ENCODE results near the gene GNRHR.

Gene GNRHR

DNA sequence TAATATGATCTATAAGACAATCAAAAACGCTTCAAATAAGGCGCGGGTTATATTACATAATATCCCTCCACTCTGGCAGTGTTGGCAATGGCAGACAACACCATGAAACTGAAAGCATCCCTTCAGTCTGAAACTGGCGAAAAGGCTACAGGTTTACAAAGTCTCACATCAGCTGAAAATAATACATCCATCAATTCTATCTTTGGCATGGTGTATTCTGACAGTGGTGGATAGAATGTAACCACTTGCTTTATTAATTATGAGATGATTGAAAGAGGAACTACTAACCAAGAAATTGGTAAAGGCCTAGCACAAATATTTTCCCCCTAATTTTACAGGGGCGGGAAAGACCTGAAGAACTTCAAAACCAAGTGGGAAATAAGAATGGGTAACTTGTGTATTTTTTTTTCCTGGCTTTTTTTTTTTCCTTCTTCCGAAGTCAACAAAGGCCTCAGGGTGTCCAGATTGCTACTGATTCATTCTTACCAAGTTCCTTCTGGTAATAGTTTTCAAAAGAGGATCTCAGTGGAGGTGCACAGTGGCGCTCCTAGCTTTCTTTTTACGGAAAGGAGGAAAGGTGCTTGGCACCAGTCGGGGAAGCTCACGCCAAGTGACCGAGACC, 54.0 kb downstream of the GNRHR start:
- DNase-seq (ENCODE audit: low read depth in 2 of 2) = no peak

DNA sequence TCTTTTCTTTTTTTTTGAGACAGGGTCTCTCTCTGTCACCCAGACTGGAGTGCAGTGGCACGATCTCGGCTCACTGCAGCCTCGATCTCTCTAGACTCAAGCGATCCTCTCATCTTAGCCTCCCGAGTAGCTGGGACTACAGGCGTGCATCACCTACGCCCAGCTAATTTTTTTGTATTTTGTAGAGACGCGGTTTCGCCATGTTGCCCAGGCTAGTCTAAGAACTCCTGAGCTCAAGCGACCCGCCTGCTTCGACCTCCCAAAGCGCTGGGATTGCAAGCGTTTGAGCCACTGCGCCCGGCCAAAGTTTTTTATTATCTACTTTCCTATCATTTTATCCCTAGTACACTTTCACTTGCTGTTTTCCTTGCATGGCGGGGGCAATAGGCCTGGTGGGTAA, 54.6 kb downstream of the GNRHR start:
- no peak for DNase-seq (ENCODE audit: low read depth in 2 of 2)

DNA sequence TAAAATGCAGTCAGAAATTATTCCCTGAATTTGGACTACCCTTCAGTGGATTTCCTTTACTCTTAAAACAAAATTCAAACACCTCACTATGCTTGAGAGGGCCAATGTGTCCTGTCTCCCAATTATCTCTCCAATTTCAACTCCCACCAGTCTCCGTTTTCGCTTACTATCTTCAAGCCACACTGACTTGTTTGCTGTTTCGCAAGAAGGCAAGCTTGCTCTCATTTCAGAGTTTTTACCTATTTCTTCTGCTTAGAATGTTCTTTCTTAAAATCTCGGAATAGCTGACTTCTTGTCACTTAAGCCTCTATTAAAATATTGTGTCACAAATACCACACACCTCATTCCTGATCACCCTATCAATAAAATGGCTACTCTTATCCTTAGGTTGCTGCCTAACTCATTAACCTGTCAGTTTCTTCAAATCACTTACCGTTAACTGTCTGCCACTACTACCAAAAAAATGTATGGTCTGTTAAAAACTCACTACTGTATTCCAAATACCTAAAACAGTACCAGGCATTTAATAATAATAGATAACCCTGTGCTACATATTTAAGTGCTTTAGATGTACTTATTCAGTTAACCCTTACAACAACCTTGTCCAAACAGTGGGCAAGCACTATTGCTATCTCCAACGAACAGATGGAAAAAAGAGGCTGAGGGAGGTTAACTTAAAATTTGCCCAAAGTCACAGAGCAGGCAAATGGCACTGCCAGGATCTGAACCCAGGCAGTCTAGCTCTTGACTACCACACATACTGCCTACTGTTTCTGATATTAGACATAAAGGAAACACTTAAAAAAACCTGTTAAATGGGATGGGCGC, 56.1 kb downstream of the GNRHR start:
- no peak for DNase-seq (ENCODE audit: low read depth in 2 of 2)

DNA sequence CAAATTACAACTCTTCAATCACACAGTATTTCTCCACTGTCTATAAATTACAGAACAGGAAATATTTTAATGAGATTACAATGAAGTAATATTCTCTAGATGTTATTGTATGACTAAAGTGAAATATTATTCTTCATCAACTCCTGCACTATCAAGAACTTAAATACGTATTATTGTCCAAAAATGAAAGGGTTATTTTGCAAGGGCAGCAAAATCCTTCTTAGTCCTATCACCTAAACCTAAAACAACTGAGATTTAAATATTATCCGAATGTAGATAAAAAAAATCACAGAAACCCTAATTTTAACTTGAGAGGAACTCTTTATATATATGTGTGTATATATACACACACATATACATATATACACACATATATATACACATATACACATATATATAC, 58.1 kb downstream of the GNRHR start:
- DNase-seq (ENCODE audit: low read depth in 2 of 2) = no peak

- no peak for DNase-seq (ENCODE audit: low read depth in 2 of 2)
These were observed 59.5 kb downstream of the GNRHR start for GRCh38 chr4:67694662-67695061.

- DNase-seq (ENCODE audit: low read depth in 2 of 2) = no peak
These were observed 62.9 kb downstream of the GNRHR start for GRCh38 chr4:67691328-67691727.

All from stimulated activated CD8-positive, alpha-beta memory T cell treated with anti-CD3 and anti-CD28 coated beads, Interleukin-7, amount 100 ng/mL, for 1 hour (primary cell).